HEK293 (cell line): Measurements from ENCODE around the gene HOXB9.

Experiments used
- CTCF ChIA-PET: fragments of 350-600 bp; formaldehyde crosslinking; extraction: SDS; loops from one replicate; lab custom pipeline; 2021; ENCODE audit warnings: antibody characterized with exemption; lab: Yijun Ruan, JAX
- POLR2A ChIA-PET: fragments of 300-600 bp; formaldehyde crosslinking; extraction: SDS; loops from one replicate; lab custom pipeline; 2020; ENCODE audit warnings: antibody characterized with exemption, inconsistent platforms; lab: Yijun Ruan, JAX
- H3K27ac ChIP-seq: fragments of 200-500 bp; sonication (Bioruptor generic); 2 replicates; pipeline ENCODE4 v1.5.1; 2014; ENCODE audit warnings: low read depth, low read length, control low read depth, inconsistent platforms; ENCODE audit errors: extremely low read depth
- H3K36me3 ChIP-seq, 2 experiments: fragments of 200-500 bp in 1 of 2; sonication (Bioruptor generic) in 1 of 2; 1 replicate in 1 of 2; 2 replicates in 1 of 2; pipeline ENCODE4 v1.5.1; 2014 to 2017; ENCODE audit warnings: inconsistent platforms in 2 of 2, low read length in 2 of 2; ENCODE audit not compliant: control insufficient read depth in 2 of 2, insufficient read depth in 1 of 2
- H3K4me1 ChIP-seq: fragments of 200-500 bp; sonication (Bioruptor generic); 2 replicates; pipeline ENCODE4 v1.5.1; 2014; ENCODE audit warnings: mild to moderate bottlenecking, low read length, inconsistent platforms; ENCODE audit not compliant: control insufficient read depth, insufficient read depth
- H3K4me3 ChIP-seq: 2 replicates; pipeline ENCODE4 v1.5.1; 2011; ENCODE audit warnings: low read depth, mild to moderate bottlenecking, control low read depth, low read length, moderate library complexity
- H3K9me3 ChIP-seq: fragments of 200-500 bp; sonication (Bioruptor generic); 2 replicates; pipeline ENCODE4 v1.5.1; 2014; ENCODE audit warnings: low read depth, low read length, inconsistent platforms; ENCODE audit not compliant: control insufficient read depth, insufficient read depth
- FEZF1 ChIP-seq: fragments of 450-650 bp; formaldehyde crosslinking; IDR thresholded peaks from 2 replicates; pipeline ENCODE4 v1.5.1; 2016; ENCODE audit warnings: missing biosample characterization, missing genetic modification characterization
- GLI2 ChIP-seq: fragments of 450-650 bp; formaldehyde crosslinking; IDR thresholded peaks from 2 replicates; pipeline ENCODE4; 2017; ENCODE audit warnings: missing biosample characterization, missing genetic modification characterization, low read depth, borderline replicate concordance
- IKZF3 ChIP-seq: fragments of 450-650 bp; IDR thresholded peaks from 2 replicates; pipeline ENCODE4 v1.5.0; 2018; ENCODE audit warnings: missing biosample characterization, mild to moderate bottlenecking, missing genetic modification characterization, moderate library complexity
- KLF1 ChIP-seq: fragments of 450-650 bp; formaldehyde crosslinking; IDR thresholded peaks from 2 replicates; pipeline ENCODE4 v1.5.1; 2016; ENCODE audit warnings: missing biosample characterization, missing genetic modification characterization
- KLF17 ChIP-seq: fragments of 450-650 bp; formaldehyde crosslinking; IDR thresholded peaks from 2 replicates; pipeline ENCODE4 v1.5.1; 2016; ENCODE audit warnings: missing biosample characterization, missing genetic modification characterization
- OVOL3 ChIP-seq: fragments of 450-650 bp; formaldehyde crosslinking; IDR thresholded peaks from 2 replicates; pipeline ENCODE4 v1.5.1; 2016; ENCODE audit warnings: missing biosample characterization, missing genetic modification characterization
- PRDM4 ChIP-seq: fragments of 450-650 bp; formaldehyde crosslinking; IDR thresholded peaks from 2 replicates; pipeline ENCODE4 v1.5.1; 2017; ENCODE audit warnings: missing biosample characterization, missing genetic modification characterization
- SP7 ChIP-seq: fragments of 450-650 bp; formaldehyde crosslinking; IDR thresholded peaks from 2 replicates; pipeline ENCODE4 v1.5.1; 2016; ENCODE audit warnings: missing biosample characterization, missing genetic modification characterization
- ZBTB8A ChIP-seq: fragments of 450-650 bp; formaldehyde crosslinking; IDR thresholded peaks from 2 replicates; pipeline ENCODE4 v1.5.1; 2016; ENCODE audit warnings: missing biosample characterization, missing genetic modification characterization
- ZFP37 ChIP-seq: fragments of 450-650 bp; formaldehyde crosslinking; IDR thresholded peaks from 2 replicates; pipeline ENCODE4 v1.5.1; 2016; ENCODE audit warnings: missing biosample characterization, missing genetic modification characterization
- ZNF155 ChIP-seq: fragments of 450-650 bp; formaldehyde crosslinking; IDR thresholded peaks from 2 replicates; pipeline ENCODE4 v1.5.1; 2016; ENCODE audit warnings: missing biosample characterization, missing genetic modification characterization
- ZNF202 ChIP-seq: fragments of 450-650 bp; formaldehyde crosslinking; IDR thresholded peaks from 2 replicates; pipeline ENCODE4 v1.5.1; 2016; ENCODE audit warnings: missing biosample characterization, missing genetic modification characterization, borderline replicate concordance
- ZNF274 ChIP-seq, 2 experiments: fragments of 200-500 bp in 1 of 2; fragments of 450-650 bp in 1 of 2; sonication (Bioruptor generic) in 1 of 2; formaldehyde crosslinking in 1 of 2; IDR thresholded peaks; 2 replicates each; pipeline versions ENCODE4 v1.5.1 to v1.6.1; 2014 to 2016; ENCODE audit warnings: borderline replicate concordance in 1 of 2, inconsistent platforms in 1 of 2, low read length in 1 of 2, missing biosample characterization in 1 of 2, missing genetic modification characterization in 1 of 2
- ZNF292 ChIP-seq: fragments of 450-650 bp; formaldehyde crosslinking; IDR thresholded peaks from 2 replicates; pipeline ENCODE4 v1.5.1; 2016; ENCODE audit warnings: low read depth, missing biosample characterization, missing genetic modification characterization, borderline replicate concordance
- ZNF518A ChIP-seq: fragments of 450-650 bp; formaldehyde crosslinking; conservative IDR thresholded peaks from 2 replicates; pipeline ENCODE4 v1.5.1; 2016; ENCODE audit warnings: low read depth, missing biosample characterization, missing genetic modification characterization
- ZNF600 ChIP-seq: fragments of 450-650 bp; formaldehyde crosslinking; IDR thresholded peaks from 2 replicates; pipeline ENCODE4 v1.5.1; 2016; ENCODE audit warnings: missing biosample characterization, missing genetic modification characterization
- ZNF639 ChIP-seq: fragments of 450-650 bp; formaldehyde crosslinking; IDR thresholded peaks from 2 replicates; pipeline ENCODE4 v1.5.1; 2016; ENCODE audit warnings: missing biosample characterization, missing genetic modification characterization
- ZNF692 ChIP-seq: fragments of 450-650 bp; formaldehyde crosslinking; IDR thresholded peaks from 2 replicates; pipeline ENCODE4 v1.5.1; 2016; ENCODE audit warnings: missing biosample characterization, missing genetic modification characterization
- ZNF776 ChIP-seq: fragments of 450-650 bp; formaldehyde crosslinking; IDR thresholded peaks from 2 replicates; pipeline ENCODE4 v1.5.0; 2017; ENCODE audit warnings: missing biosample characterization, missing genetic modification characterization, borderline replicate concordance
- ZNF843 ChIP-seq: fragments of 450-650 bp; formaldehyde crosslinking; IDR thresholded peaks from 2 replicates; pipeline ENCODE4 v1.5.1; 2016; ENCODE audit warnings: missing biosample characterization, missing genetic modification characterization

The HOXB9 gene

GRCh38 chr17:48584223-48584741 is 41.9 kb downstream of the HOXB9 start (continued):
- TF ChIP-seq ZNF692 (tag by site-specific recombination) (0 out of 2 replicates have a peak, but pooled peaks have one; percentile 51), ZFP37 (tag by site-specific recombination) (no peak), KLF17 (tag by site-specific recombination) (0 out of 2 replicates have a peak, but pooled peaks have one; percentile 28), ZNF202 (no peak), IKZF3 (tag by site-specific recombination) (0 out of 2 replicates have a peak, but pooled peaks have one; percentile 2)

- Histone ChIP-seq H3K27ac (peak overlapping the region; percentile 92), H3K9me3 (no peaks in the 10 kb centered on the region), H3K4me1 (peaks cover 62% of the 10 kb centered on the region)
- CTCF ChIA-PET, result interaction anchor here (0.6 to 2.4 kb wide), 23 partner anchors 10 to 369 kb away, joined by 3 to 15 read pairs (median 5); partner anchors contain the start of genes HOXB5 and HOXB9
- no peak for TF ChIP-seq ZNF843 (tag by site-specific recombination)
- TF ChIP-seq ZNF155 (tag by site-specific recombination), result no peak
- TF ChIP-seq ZNF600 (tag by site-specific recombination), result 0 out of 2 replicates have a peak, but pooled peaks have one; percentile 62
- peak; percentile 52; the same call in 1 of the 2 replicates for TF ChIP-seq IKZF3 (tag by site-specific recombination)
- TF ChIP-seq FEZF1, result peak; percentile 46
- peak; percentile 59; the same call in 1 of the 2 replicates for TF ChIP-seq SP7 (tag by site-specific recombination)
- TF ChIP-seq PRDM4, result 0 out of 2 replicates have a peak, but pooled peaks have one; percentile 38
- TF ChIP-seq GLI2, result no peak
- TF ChIP-seq OVOL3 (tag by site-specific recombination), result no peak
- TF ChIP-seq, all 188 proteins: peak for 5
- POLR2A ChIA-PET, result interaction anchor here (1.1 to 1.2 kb wide), 2 partner anchors 26 to 42 kb away, joined by 3 to 5 read pairs; no protein-coding TSS in a partner anchor
- H3K36me3 ChIP-seq, result peaks cover 0 to 21% of the 10 kb centered on the region in 2 experiments; a peak in 1 of 3 replicates
- H3K4me3 ChIP-seq, result no peak overlapping the region
Observed at GRCh38 chr17:48583708-48584222, 42.4 kb downstream of the HOXB9 start.

- H3K9me3 ChIP-seq, result no peaks in the 10 kb centered on the region
- POLR2A ChIA-PET, result interaction anchor here (0.9 to 1.2 kb wide), 2 partner anchors 13 to 23 kb away, joined by 3 read pairs; no protein-coding TSS in a partner anchor
- peaks cover 0 to 18% of the 10 kb centered on the region in 2 experiments; a peak in 1 of 3 replicates for H3K36me3 ChIP-seq
- TF ChIP-seq IKZF3 (tag by site-specific recombination) (peak; percentile 69; the same call in 1 of the 2 replicates), ZNF274 (IDR thresholded peaks at IDR 0.05; ENCODE audit: low read length) (no peak), ZNF274 (tag by site-specific recombination; IDR thresholded peaks at IDR 0.05; ENCODE audit: borderline replicate concordance) (no peak), ZBTB8A (no peak), ZNF639 (tag by site-specific recombination) (no peak), ZNF292 (tag by site-specific recombination) (0 out of 2 replicates have a peak, but pooled peaks have one; percentile 6), KLF1 (tag by site-specific recombination) (no peak), ZNF776 (tag by site-specific recombination) (no peak), ZNF518A (tag by site-specific recombination) (no peak)
- peak overlapping the region; percentile 67 for H3K4me3 ChIP-seq
- CTCF ChIA-PET, result interaction anchor here (0.6 to 2.4 kb wide), 27 partner anchors 11 to 368 kb away, joined by 3 to 15 read pairs (median 5); partner anchors contain the start of genes HOXB5 and HOXB9
- H3K27ac ChIP-seq, result peak overlapping the region; percentile 92
- peaks cover 57% of the 10 kb centered on the region for H3K4me1 ChIP-seq
Observed at GRCh38 chr17:48582750-48583069, 43.4 kb downstream of the HOXB9 start.
